HG02763 (cell line): Measurements from ENCODE around the gene KRT15.

Experiments
- ATAC-seq: cut with Tn5 transposase; IDR thresholded peaks from one replicate; pipeline ENCODE4 v1.9.1; 2021; ENCODE audit warnings: mild to moderate bottlenecking, moderate library complexity; ENCODE audit not compliant: unreplicated experiment

KRT15 gene

DNA sequence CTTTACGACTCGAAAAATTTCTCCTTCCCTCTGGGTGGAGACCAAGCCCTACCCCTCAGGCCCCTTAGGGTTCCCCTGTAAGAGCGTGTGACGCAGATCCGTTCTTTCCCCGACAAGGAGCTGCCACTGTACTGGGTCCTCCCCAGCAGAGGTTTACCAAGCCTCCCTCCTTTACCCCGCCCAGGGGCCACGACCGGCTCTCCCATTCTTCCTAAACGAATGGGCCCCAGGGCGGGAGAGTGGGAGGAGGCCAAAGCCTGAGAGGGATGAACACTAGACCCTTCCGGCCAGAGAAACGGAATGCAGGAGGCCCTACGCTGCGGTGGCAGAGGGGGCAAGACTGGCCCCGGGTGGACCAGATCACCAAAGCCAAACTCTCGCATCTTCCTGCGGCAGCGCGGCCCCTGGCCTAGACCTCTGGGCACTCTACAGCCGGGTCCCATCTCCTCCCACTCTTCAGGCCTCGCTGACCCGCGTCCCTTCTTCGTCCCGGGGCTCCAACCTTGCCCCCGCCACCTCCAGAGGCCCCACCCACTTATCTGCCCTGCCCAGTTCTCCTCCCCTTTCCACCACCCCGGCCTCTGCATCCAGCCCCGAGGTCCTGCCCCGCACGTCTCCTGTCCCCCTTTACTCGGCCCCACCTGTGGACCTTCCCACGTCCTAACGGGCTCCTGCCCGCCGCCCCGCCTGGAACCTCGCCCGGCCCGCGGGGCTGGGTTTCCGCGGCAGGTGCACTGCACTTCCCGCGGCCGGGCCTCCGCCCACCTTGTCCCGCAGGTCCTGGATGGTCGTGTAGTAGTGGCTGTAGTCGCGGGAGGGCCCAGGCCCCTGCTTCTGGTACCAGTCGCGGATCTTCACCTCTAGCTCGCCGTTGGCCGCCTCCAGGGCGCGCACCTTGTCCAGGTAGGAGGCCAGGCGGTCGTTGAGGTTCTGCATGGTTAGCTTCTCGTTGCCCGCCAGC, 8.7 kb upstream of the KRT15 start:
- no peak for ATAC-seq

- ATAC-seq: no peak
Observed at GRCh38 chr17:41524261-41524660, 5.6 kb upstream of the KRT15 start.

DNA sequence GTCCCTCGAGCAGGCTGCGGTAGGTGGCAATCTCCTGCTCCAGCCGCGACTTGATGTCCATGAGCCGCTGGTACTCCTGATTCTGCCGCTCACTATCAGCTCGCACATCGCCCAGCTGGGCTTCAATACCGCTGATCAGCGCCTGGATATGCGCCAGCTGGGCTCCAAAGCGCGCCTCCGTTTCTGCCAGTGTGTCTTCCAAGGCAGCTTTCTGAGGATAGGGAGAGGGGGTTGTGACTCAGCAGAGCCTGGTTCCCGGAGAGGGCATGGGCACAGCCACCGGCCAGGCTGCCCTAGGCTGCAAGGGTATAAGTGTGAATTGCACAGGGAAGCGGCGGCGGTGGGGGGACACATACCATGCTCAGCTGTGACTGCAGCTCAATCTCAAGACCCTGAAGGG, 5.1 kb upstream of the KRT15 start:
- no peak for ATAC-seq

GRCh38 chr17:41523225-41523593, 4.5 kb upstream of the KRT15 start:
- no peak for ATAC-seq

DNA sequence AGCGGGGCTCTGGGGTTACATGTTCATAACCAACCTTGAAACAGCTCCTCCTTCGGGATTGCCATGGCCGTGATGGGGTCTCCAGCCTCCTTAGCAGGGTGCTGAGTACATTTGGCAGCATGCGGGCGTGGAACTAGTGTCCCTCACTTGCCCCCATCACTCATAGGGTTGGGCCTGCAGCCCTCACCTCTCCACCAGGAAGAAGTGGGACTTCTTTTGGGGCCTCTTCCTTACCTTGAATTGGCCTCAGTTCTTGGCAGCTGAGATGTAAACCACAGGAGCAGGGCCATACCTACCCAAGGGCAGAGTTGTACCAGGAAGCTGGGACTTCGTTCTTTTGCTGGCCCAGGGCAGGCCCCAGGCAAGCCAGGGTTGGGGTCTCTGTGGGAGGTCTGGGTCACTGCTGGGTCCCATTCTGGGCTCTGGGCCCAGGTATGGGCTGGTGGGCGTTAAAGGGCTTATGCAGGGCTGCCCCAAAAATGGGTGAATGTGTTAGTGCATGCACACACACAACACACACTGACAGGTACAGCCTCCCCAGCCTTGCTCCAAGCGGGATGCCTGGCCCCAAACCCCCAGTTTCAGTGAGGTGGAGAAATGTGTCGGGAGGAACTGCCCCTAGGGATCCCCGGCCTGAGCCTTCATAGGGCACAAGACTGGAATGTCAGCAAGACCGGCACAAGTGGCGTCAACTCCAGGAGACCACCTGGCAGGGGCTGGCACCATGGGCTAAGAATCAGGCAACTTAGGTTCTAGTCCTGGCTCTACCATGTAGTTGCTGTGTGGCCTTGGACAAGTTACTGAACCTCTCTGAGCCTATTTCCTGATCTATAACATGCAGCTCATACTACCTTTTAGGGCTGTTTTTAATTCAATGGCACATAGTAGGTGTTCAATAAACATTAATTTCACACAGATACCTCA, 3.9 kb upstream of the KRT15 start:
- no peak for ATAC-seq

- no peak for ATAC-seq
Observed at GRCh38 chr17:41521574-41522261, 3.0 kb upstream of the KRT15 start.

DNA sequence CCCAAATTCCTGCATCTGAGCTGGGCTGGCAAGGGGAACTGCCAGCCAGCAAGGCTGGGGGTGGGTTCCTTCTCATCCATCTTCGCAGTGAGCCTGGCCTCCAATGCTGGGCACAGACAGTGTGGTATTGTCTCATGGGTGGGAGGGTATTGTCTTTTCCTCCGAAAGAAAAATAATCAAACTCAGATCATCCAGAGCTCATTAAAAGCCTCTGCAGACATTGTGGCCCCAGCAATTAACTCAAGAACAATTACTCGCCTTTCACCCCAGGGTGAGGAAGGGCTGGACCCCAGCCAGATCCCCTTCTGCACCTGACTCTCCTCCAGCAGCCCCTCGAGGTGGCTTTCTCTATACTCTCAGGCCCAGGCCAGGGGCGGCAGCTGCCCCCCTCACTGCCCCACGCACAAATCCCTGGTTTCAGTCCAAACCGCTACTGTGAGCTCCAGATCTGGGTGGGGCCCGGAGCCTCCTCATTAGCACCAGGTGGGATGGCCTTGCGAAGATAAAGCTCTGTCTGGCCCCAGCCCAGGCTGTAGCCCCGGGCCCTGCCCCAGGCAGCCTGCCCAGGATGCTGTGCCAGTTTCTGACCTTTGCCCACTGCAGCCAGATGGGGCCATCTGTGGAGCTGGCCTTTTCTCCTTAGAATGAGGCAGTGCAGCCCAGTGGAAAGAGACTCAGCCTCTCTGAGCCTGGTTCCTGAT, 2.3 kb upstream of the KRT15 start:
- no peak for ATAC-seq

GRCh38 chr17:41519501-41520224, 973 bp upstream of the KRT15 start:
- ATAC-seq: no peak

DNA sequence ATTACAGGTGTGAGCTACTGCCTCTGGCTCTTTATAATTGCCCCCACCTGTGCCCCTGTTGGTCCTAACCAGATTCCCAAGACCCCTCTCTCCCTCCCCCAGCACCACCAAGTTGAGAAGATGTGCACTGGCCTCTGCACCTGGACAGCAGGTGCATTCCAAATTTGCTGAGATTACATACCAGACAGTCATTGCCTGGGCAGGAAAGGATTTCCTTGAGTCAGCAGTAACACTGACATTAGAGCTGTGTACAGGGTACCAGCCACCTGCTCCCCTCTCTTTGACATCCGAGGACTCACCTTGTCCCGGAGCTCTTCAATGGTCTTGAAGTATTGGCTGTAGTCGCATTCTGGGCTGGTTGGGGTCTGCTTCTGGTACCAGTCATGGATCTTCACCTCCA, 659 bp downstream of the KRT15 start:
- ATAC-seq: no peak

DNA sequence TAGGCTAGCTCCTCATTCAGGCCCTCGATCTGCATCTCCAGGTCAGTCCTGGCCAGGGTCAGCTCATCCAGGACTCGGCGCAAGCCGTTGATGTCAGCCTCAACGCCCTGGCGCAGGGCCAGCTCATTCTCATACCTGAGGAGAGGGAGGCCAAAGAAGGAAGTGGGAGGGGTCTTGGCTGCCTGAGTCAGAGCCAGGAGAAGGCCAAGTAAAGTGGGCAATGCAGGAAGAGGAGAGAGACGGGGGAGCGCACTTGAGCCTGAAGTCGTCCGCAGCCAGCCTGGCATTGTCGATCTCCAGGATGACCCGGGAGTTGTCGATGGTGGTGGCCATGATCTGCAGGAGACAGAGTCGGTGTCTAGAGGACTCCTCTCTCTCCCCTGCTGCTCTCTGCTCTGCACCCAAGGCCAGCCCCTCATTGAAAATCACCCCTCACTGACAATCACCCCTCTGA, 1.8 kb downstream of the KRT15 start:
- ATAC-seq: no peak

GRCh38 chr17:41516147-41516829, 2.4 kb downstream of the KRT15 start:
- ATAC-seq: no peak

GRCh38 chr17:41513168-41513547, 5.5 kb downstream of the KRT15 start:
- ATAC-seq: no peak

GRCh38 chr17:41512546-41513167, 6.0 kb downstream of the KRT15 start:
- no peak for ATAC-seq

- ATAC-seq: no peak
Observed at GRCh38 chr17:41511716-41512115, 7.0 kb downstream of the KRT15 start.

- no peak for ATAC-seq
Observed at GRCh38 chr17:41511116-41511515, 7.6 kb downstream of the KRT15 start.

- ATAC-seq: no peak
Observed at GRCh38 chr17:41510251-41511065, 8.2 kb downstream of the KRT15 start.

GRCh38 chr17:41507315-41507880, 11.3 kb downstream of the KRT15 start:
- no peak for ATAC-seq
